ENCODE measurements around the gene GPATCH8.
"Not testable (repeated sequence)": the region's sequence is repeated elsewhere in the genome, so short reads cannot be mapped to it uniquely, and the experiment has no call there.

The GPATCH8 gene

DNA sequence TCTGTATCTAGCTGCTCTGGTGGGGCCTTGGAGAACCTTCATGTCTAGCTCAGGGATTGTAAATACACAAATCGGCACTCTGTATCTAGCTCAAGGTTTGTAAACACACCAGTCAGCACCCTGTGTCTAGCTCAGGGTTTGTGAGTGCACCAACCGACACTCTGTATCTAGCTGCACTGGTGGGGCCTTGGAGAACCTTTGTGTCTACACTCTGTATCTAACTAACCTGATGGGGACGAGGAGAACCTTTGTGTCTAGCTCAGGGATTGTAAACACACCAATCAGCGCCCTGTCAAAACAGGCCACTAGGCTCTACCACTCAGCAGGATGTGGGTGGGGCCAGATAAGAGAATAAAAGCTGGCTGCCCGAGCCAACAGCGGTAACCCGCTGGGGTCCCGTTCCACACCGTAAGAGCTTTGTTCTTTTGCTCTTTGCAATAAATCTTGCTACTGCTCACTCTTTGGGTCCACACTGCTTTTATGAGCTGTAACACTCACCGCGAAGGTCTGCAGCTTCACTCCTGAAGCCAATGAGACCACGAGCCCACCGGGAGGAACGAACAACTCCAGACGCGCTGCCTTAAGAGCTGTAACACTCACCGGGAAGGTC lies 133.7 kb downstream of the GPATCH8 start:
- peak in 1 of 6 experiments; percentile 11 for DNase-seq

DNA sequence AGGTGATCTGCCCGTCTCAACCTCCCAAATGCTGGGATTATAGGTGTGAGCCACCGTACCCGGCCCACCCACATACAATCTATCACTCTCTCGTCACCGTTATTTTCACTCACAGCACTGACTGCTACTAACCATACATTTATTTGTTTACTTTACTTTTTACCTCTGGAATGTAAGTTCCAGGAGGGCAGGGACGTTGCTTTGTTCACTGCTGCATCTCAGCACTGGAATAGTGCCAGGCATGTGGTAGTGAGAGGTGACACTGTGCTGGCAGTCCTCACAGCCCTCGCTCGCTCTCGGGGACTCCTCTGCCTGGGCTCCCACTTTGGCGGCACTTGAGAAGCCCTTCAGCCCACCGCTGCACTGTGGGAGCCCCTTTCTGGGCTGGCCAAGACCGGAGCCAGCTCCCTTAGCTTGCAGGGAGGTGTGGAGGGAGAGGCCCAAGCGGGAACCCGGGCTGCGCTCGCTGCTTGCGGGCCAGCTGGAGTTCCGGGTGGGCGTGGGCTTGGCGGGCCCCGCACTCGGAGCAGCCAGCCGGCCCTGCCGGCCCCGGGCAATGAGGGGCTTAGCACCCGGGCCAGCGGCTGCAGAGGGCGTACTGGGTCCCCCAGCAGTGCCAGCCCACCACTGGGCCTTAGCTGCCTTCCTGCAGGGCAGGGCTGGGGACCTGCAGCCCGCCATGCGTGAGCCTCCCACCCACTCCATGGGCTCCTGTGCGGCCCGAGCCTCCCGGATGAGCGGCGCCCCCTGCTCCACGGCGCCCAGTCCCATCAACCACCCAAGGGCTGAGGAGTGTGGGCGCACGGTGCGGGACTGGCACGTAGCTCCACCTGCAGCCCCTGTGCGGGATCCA lies 134.6 kb downstream of the GPATCH8 start:
- not testable (repeated sequence) for DNase-seq

DNA sequence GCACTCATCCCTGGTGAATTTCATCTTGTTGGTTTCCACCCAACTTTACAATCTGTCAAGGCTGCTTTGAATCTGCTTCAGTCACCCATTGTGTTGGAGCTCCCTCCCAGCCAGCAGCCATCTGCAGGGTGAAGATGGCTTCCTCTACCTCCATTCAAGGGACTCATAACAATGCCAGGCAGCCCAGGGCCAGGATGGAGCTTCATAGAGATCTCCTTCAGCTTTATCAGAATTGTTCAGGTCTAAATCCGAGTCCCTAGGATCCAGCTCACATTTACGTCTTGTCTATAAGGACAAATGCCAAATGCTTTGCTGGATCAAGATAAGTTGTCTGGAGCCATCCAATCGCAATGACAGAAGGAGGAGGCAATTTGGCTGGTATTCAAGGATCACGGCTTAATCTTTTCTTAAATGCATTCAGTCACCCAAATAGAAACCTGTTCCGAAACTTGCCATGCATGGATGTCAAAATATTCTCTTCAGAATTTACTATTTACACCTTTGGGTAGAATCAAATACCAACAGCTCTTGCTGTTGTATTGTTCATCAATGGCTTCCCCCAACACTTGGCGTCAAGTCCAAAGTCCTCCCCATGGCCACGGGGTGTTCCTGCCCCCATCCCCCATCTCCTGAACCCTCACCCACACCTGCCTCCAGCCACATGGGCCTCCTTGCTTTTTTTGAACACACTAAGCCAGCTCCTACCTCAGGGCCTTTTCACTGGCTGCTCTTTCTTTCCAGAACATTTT lies 135.8 kb downstream of the GPATCH8 start:
- no peak for DNase-seq

GRCh38 chr17:44365051-44365450 lies 138.2 kb downstream of the GPATCH8 start:
- not testable (repeated sequence) for DNase-seq

DNA sequence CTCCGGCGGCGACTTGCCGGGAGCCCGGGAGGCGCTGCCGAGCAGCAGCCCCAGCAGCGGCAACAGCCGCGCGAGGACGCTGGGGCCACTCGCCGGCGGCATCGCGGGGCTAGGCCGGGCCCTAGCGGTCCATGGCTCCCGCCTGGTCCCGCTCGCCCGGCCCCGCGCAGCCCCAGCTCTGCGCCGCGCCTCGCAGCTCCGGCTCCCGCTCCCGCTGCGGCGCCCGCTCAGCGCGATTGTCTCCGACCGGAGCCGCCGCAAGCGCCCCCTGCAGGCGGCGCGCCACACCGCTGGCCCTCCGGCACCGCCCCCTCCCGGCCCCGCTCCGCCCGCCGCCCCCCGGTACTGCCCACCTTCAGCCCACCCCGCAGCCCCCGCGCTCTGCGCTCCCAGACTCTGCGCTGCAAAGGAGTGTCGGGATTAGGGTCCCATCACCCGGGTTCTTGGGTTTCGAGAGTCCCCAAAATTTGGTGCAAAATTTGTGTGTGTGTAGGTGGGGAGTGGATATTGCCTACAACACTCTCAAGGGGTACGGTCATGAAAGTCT lies 139.5 kb downstream of the GPATCH8 start, which contains the start of gene FAM171A2:
TSS of gene FAM171A2 (minus strand) at position 241 of the 547 bp plus-strand sequence. CDS start at position 102, 139 bp downstream.
- DNase-seq, result peak; percentile 21 to 74 (median 62)

DNA sequence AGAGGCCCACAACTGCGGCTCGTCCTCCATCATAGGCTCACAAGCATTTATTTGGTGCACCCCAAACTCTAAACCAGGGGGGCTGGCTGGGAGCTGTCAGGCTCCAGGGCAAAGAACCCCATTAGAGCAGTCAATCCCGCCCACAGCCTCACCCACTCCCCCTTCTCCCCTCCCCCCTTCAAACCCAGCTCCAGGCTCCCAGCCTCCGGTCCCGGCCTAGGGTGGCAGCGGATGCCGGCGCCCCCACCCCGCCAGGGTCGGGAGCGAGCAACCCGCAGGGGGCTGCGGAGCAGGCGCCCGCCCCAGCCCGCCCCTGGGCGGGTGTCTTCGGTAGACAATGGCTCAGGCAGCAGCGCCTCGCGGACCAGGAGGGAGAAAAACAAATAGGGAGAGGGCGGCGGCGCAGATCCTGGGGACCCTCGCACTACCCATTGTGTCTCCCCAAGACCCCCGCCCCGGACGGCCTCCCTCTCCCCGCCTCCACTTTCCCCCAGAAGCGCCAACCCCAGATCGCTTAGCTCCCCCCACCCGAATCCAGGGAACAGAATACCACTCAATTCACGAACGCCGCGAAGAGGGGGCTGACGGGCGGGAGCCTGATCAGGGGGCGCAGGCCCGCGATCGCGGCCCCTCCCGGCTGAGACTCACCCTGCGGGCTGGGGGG lies 140.1 kb downstream of the GPATCH8 start:
- peak in 2 of 6 experiments; percentile 23 to 50 for DNase-seq

DNA sequence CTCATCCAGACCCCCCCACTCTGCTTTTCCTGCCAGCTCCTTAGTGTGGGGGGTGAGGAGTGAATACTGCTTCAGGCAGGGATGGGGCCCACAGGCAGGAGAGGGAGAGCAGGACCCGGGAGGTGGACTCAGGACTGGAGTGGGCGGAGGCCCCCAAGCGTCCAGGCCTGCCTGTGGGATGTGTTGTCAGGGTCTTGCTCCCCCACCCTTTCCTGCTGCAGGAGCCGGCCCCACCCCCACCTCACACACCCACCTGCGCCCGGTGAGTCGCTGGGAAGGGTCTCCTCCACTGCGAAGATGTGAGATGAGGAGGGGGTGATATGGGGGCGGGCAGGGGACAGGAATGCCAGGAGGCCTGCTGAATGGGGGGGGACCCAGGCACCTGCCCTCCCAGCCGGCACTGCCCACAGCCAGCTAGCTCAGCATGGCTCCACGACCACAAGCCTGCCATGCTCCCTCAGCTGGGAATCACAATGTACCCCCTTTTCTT lies 140.7 kb downstream of the GPATCH8 start:
- no peak for DNase-seq

DNA sequence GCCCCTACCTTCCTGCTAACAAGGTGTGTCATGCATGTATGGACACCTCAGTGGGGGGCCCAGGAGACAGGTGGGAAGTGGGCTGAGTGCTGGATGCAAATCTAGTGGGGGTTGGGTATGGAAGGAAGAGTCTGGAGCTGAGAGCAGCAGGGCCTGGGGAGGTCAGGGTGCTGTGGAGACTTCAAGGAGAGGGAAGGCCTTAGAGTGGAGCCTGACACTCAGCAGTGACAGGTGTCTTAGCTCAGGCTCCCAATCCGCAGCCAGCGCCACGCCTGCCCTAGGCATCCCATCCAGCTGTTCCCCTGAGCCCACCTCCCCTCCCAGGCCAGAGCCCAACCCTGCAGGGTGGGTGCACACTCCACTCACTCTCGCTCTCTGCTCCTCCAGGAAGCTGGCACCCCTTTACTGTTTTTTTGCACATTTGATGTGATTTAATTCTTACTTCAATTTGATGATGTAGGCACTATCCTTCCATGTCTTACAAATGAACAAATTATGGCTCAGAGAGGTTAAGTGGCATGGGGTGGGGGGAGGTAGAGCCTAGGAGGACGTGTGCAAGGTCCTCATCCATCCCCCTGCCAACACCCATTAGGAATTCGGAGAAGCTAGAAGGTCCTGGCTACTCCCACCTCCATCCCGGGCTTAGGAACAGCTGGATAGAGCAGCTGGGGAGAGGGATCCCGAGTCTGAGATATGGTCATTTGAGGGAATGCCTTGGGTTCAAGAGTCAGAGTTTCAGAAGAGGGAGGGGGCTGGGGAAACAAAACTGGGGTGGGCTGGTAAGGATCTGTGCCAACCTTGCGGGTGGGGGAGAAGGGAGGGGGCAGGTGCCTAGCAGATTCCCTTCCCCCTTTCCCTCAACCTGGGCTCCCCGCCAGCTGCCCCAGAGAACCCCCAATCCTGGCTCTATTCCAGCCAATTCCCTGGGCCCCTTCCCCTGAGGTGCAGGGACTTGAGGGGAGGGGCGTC lies 141.6 kb downstream of the GPATCH8 start:
- DNase-seq, result no peak

DNA sequence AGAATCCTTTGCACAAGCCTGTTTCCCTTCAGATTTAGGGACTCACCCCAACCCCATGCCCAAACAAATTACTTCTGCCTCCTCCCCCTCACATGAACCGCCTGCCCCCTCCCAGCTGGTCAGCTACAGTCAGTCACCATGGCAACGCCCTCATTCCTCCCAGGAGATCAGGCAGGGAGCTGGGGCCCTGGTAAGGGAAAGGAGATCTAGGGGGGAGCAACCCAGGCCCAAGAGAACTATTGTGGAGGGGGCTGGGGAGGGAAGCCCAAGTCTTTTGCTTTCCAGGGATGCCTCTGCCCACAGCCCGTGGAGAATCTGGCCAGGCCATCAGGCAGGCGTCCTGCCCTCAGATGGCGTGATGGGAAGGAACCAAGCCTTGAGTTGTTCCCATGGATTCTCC lies 142.4 kb downstream of the GPATCH8 start:
- no peak for DNase-seq

DNA sequence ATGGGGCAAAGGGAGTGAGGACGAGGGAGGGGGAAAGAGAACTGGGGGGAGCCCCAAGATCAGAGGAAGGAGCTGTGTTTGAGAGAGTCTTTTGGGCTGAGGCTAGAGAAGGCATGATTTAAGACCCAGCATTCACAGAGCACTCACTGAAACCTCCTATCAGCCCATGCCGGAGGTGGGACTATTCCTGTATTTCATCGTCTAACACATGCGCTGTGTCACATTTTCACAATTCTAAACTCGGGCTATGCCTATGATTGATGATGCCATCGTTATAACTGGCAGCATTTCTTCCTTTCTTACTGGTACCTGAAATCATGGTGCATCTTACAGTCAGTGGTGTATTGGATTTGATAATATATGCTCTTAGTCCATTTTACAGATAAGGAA lies 143.1 kb downstream of the GPATCH8 start:
- DNase-seq, result no peak

DNA sequence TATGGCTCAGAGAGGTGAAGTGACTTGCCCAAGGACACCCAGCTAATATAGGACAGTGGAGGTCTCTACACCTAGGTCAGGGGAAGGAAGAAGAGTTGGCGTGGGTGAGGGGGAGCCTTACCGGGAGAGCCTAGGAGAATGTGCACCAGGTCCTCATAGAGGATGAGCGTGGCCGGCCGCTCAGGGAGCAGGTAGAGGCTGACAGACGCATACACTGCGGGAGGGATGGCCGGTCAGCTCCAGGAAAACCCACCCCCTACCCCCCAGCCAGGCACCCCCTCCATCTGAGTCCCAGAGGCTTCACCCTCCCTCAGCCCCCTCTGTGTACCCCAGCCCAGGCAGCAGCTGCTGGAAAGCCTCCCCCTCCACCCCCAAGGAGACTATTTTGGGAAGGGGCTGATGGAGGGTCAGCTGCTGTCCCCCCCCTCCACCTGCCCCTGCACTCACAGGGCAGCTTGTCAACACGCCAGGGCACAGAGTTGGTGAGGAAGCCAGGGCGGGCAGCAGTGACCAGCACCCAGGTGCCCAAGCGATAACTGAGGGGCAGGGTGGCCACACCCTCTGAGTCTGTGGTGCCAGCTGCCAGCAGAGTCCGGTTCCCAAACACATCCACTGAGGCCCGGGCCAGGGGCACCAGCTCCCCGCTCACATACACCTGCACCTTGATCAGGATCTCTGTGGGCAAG lies 143.6 kb downstream of the GPATCH8 start:
- DNase-seq, result no peak

- DNase-seq, result no peak
Observed at GRCh38 chr17:44359006-44359405, 144.2 kb downstream of the GPATCH8 start.

DNA sequence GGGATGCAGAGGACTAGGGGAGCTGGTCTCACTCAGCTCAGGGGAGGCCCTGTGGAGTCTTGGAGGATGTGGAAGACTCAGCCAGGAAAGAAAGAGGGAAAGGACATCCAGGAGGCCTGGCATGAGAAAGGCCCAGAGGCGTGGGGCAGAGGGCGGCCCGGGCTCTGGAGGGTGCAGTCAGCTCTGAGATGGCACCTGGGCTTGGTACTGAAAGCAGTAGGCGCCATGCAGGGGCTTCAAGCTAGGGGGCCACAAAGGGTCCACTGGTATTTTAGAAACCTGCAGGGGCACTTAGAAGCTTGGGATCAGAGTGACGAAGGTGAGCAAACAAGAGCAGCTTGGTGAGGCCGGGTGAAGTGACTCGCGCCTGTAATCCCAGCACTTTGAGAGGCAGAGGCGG lies 145.1 kb downstream of the GPATCH8 start:
- no peak for DNase-seq

GRCh38 chr17:44356241-44356640 lies 147.0 kb downstream of the GPATCH8 start:
- DNase-seq, result no peak

DNA sequence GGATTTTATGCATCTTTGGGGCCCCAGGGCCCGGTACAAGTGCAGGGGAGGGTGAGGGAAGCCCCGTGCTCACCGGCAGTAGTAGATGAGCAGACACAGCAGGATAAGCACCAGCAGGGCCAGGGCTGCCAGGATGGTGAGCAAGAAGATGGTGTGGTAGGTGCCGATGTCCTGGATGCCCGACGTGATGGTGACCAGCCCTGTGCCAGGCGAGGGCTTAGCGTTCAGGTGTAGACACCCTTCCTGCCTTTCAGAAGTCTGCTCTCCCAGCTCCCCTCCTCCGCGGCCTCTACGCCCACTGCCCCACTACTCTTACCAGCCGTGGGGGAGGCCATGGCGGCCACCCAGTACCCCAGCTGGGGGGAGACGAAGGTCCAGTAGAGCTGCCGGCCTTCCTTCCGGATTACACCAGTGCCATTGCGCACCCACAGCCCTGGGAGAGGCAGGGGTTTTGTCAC lies 147.5 kb downstream of the GPATCH8 start:
- no peak for DNase-seq

- peak; percentile 7 to 53 (median 39) for DNase-seq
Observed at GRCh38 chr17:44354582-44355561, 148.3 kb downstream of the GPATCH8 start.

DNA sequence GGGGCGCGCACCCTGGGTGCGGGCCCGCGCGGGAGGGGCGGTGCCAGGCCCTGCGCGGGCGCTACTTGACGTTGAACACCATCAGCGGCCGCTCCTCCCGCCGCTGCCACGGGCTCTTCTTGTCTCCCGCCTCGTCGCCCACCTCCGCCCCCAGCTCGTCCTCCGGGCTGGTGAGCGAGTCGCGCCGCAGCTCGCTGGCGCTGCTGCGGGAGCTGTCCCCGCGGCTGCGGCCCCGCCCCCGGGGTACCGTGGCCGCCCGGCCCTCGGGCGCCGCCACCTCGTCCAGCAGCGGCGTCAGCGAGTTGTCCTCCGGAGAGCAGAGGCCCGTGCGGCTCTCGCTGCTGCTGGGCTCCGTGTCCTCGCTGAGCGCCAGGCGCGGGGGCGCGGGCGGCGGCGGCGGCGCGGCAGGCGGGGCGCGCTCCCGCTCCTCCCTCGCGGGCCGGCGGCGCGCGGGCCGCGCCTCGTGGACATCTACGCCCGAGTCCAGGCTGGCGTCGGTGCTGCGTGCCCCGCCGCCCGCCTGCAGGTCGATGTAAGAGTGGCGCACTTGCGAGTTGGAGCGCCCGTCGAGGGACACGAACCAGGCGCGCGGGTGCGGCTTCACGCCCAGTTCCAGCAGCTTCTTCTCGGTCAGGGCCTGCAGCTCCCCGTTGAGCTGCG lies 149.4 kb downstream of the GPATCH8 start:
- DNase-seq, result peak in 3 of 6 experiments; percentile 20 to 30 (median 24)

GRCh38 chr17:44352828-44353671 lies 150.2 kb downstream of the GPATCH8 start:
- no peak for DNase-seq

All from stimulated activated naive CD4-positive, alpha-beta T cell (primary cell).